Nephron (organoid): ENCODE data around the gene IL1RAP.

Source experiments
- H3K27ac Mint-ChIP-seq, 3 experiments: 2 replicates each; pipeline ENCODE4 v1.8.0; 2020; ENCODE audit warnings: mixed read lengths in 3 of 3, mild to moderate bottlenecking in 2 of 3, moderate library complexity in 1 of 3
- H3K27me3 Mint-ChIP-seq: 2 replicates; pipeline ENCODE4 v1.8.0; 2021; ENCODE audit warnings: low read depth, mild to moderate bottlenecking, moderate library complexity, mixed read lengths
- H3K36me3 Mint-ChIP-seq: 2 replicates; pipeline ENCODE4 v1.8.0; 2020; ENCODE audit warnings: low read depth, mixed read lengths
- H3K4me1 Mint-ChIP-seq: 2 replicates; pipeline ENCODE4 v1.8.0; 2020; ENCODE audit warnings: mixed read lengths
- H3K4me3 Mint-ChIP-seq, 3 experiments: 2 replicates each; pipeline ENCODE4 v1.8.0; 2020; ENCODE audit warnings: mild to moderate bottlenecking in 3 of 3, mixed read lengths in 3 of 3, moderate library complexity in 2 of 3
- H3K9me3 Mint-ChIP-seq: 2 replicates; pipeline ENCODE4 v1.8.0; 2020; ENCODE audit warnings: mixed read lengths
- TF ChIP-seq, protein P1 (sequence below), 3 experiments: fragments of 200-600 bp; sonication (generic); IDR thresholded peaks; one replicate each; pipeline ENCODE4 v1.5.0; 2021; ENCODE audit warnings: antibody characterized with exemption in 3 of 3; ENCODE audit not compliant: unreplicated experiment in 3 of 3

The IL1RAP gene

DNA sequence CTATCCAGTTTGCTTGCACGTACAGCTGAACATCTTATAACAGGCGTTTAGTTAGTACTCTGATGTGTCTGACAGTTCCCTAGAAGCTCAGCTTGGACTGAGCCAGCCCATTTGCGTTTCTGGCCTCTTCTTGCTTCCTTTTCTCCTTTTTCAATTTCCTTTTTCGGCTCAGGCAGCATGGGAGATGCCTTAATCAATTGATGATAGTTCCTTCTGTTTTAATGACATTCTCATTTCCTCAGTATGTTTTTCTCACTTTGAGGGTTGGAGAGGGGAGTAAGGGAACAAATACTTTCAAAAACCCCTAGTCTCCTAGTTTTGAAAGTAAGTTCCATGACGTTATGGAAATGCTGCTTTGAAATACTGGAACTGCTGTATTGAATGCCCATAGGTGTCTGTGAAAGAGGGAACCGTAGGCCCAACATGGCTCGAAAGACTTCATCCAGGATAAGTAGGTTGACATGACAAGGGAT is 18.9 kb downstream of the IL1RAP start:
- H3K36me3 Mint-ChIP-seq, result peaks cover 3% of the 10 kb centered on the region
- peaks cover 43% of the 10 kb centered on the region for H3K4me1 Mint-ChIP-seq
- H3K9me3 Mint-ChIP-seq, result no peaks in the 10 kb centered on the region
- no peak overlapping the region for H3K4me3 Mint-ChIP-seq
- H3K27me3 Mint-ChIP-seq, result no peaks in the 10 kb centered on the region
- TF ChIP-seq, protein P1, sequence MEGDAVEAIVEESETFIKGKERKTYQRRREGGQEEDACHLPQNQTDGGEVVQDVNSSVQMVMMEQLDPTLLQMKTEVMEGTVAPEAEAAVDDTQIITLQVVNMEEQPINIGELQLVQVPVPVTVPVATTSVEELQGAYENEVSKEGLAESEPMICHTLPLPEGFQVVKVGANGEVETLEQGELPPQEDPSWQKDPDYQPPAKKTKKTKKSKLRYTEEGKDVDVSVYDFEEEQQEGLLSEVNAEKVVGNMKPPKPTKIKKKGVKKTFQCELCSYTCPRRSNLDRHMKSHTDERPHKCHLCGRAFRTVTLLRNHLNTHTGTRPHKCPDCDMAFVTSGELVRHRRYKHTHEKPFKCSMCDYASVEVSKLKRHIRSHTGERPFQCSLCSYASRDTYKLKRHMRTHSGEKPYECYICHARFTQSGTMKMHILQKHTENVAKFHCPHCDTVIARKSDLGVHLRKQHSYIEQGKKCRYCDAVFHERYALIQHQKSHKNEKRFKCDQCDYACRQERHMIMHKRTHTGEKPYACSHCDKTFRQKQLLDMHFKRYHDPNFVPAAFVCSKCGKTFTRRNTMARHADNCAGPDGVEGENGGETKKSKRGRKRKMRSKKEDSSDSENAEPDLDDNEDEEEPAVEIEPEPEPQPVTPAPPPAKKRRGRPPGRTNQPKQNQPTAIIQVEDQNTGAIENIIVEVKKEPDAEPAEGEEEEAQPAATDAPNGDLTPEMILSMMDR (IDR thresholded peaks at IDR 0.05; ENCODE audit: unreplicated experiment in 3 of 3), result no peak
- peak overlapping the region in 1 of 3 experiments; percentile 78 for H3K27ac Mint-ChIP-seq

DNA sequence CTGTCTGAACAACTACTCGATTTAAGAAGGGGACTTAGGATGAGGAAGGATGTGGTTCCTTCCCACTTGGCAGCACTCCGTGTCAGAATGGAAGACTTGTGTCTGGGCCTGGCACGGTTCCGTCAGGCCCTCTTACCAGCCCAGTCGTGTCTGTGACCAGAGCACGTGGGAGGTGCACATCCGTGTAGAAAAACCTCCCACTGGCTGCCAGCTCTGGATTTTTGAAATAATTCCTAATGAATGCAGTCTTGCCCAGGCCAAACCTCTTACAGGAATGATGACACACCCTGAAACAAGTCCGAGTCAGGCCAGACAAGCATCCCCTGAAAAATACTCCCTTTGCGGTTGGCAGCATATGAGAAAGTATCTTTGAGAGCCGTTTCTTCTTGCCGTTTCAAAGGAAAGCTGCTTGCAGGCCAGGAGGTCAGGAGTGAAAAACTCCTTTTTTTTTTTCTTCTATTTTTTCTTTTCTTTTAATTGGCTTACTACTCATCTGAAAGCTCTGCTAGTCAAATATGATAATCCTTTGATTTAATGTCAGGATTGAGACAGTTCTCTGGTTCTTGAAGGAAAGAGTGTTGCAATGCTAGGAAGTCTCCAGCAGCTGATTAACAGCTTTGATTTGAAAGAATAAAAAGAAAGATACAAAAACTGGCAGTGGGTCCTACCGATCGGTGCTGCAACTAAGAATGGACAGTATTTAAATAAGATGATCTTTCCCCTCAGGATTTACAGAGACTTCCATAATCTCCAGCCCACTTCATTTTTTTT is 19.8 kb downstream of the IL1RAP start:
- no peaks in the 10 kb centered on the region for H3K27me3 Mint-ChIP-seq
- H3K4me1 Mint-ChIP-seq, result peaks cover 47% of the 10 kb centered on the region
- TF ChIP-seq, protein P1 (IDR thresholded peaks at IDR 0.05; ENCODE audit: unreplicated experiment in 3 of 3), result no peak
- H3K4me3 Mint-ChIP-seq, result peak overlapping the region in 2 of 3 experiments; percentile 21 to 36
- H3K36me3 Mint-ChIP-seq, result peaks cover 3% of the 10 kb centered on the region
- no peaks in the 10 kb centered on the region for H3K9me3 Mint-ChIP-seq
- H3K27ac Mint-ChIP-seq, result peak overlapping the region; percentile 47 to 78 (median 63)

DNA sequence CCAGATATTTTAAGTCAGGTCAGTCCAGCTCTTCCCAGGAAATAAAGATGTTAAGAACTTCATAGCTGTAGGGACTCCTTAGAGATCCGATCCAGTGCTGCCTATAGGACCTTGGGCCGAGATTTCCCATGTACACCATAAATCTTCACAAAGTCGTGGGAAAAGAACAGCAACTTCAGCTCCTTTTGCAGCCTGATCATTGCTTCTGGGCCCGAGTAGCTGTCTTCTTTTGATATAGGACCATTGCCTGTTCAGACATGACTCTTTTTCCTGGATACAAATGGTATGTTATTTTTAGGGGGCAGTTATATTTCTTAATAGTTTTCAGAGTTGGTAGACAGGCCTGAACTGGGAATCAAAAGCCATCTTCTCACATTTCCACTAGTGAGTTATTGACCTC is 20.5 kb downstream of the IL1RAP start:
- peak overlapping the region in 2 of 3 experiments; percentile 9 to 21 for H3K4me3 Mint-ChIP-seq
- peaks cover 47% of the 10 kb centered on the region for H3K4me1 Mint-ChIP-seq
- peak overlapping the region; percentile 47 to 78 (median 54) for H3K27ac Mint-ChIP-seq
- H3K27me3 Mint-ChIP-seq, result no peaks in the 10 kb centered on the region
- no peaks in the 10 kb centered on the region for H3K36me3 Mint-ChIP-seq
- H3K9me3 Mint-ChIP-seq, result no peaks in the 10 kb centered on the region
- TF ChIP-seq, protein P1 (IDR thresholded peaks at IDR 0.05; ENCODE audit: unreplicated experiment in 3 of 3), result no peak

DNA sequence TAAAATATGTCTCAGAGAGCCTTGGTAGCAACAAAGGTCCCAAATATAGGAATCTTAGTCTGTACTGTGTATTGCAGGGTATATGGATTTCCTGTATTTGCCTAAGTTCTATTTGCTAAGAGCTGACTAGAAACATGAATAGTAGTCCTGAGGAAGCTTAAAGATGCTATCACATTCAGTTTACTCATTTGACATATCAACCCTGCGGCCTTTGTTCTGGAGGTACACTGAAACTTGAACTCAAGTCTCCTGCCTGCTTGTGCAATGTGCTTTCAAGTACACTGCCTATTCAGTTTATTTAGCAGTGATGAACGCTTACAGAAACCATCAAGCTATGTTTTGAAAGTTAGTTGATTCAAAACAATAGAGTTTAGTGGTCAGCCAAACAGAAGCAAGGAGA is 21.1 kb downstream of the IL1RAP start:
- H3K9me3 Mint-ChIP-seq, result no peaks in the 10 kb centered on the region
- TF ChIP-seq, protein P1 (IDR thresholded peaks at IDR 0.05; ENCODE audit: unreplicated experiment in 3 of 3), result no peak
- no peaks in the 10 kb centered on the region for H3K27me3 Mint-ChIP-seq
- H3K27ac Mint-ChIP-seq, result peak overlapping the region; percentile 47 to 78 (median 54)
- H3K4me1 Mint-ChIP-seq, result peaks cover 47% of the 10 kb centered on the region
- no peaks in the 10 kb centered on the region for H3K36me3 Mint-ChIP-seq
- H3K4me3 Mint-ChIP-seq, result no peak overlapping the region

DNA sequence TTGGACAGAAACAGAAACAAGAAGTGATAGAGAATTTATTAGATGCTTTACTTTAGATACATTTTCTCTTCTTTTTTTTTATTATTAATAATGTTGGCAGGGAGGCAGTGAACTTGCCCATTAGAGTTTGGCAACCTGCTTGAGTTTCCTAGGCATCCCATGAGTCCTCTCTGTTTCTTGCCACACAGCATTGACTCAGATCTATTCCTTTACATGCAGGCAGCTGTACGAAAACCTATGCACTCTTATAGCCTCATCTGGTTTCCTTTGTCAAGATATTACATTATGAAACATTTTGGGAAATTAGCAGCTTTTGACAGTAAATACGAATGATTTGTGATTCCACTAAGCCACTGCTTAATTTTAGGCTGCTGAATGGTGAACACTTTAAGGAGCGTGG is 23.3 kb downstream of the IL1RAP start:
- Mint-ChIP-seq H3K4me3 (no peak overlapping the region), H3K4me1 (peaks cover 42% of the 10 kb centered on the region), H3K27ac (no peak overlapping the region), H3K9me3 (no peaks in the 10 kb centered on the region), H3K36me3 (no peaks in the 10 kb centered on the region), H3K27me3 (no peaks in the 10 kb centered on the region)
- TF ChIP-seq, protein P1 (IDR thresholded peaks at IDR 0.05; ENCODE audit: unreplicated experiment in 3 of 3), result no peak

DNA sequence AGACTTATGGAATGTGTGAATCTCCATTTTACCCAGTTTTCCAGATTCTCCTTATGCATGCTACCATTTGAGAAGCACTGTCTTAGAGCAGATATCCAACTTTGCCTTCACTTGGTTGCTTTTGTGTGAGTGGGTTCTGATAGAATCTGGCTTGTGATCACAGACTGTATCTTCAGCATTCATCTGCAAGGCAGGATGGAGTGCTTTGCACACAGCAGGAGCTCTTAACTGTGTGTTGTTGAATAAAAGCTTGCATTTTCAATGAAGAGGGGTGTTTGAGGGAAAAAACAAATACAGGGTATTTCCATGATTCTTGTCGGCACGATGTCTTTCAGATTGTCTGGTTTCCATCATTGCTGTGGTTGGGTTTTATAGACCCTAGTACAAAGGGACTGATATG is 24.4 kb downstream of the IL1RAP start:
- Mint-ChIP-seq H3K4me1 (peaks cover 40% of the 10 kb centered on the region), H3K27ac (no peak overlapping the region), H3K27me3 (no peaks in the 10 kb centered on the region), H3K36me3 (no peaks in the 10 kb centered on the region), H3K4me3 (no peak overlapping the region), H3K9me3 (no peaks in the 10 kb centered on the region)
- TF ChIP-seq, protein P1 (IDR thresholded peaks at IDR 0.05; ENCODE audit: unreplicated experiment in 3 of 3), result no peak
